ENCODE results near the gene RNF213.

RNF213 gene

GRCh38 chr17:80444644-80444979, 184.0 kb downstream of the RNF213 start:
- H3K27ac Mint-ChIP-seq: no peak overlapping the region
- no peaks in the 10 kb centered on the region for H3K36me3 Mint-ChIP-seq (ENCODE audit: low read depth)
- H3K4me3 Mint-ChIP-seq: no peak overlapping the region
- no peaks in the 10 kb centered on the region for H3K9me3 Mint-ChIP-seq
- intact Hi-C loops (cut with micrococcal nuclease): no loop called here
- no peaks in the 10 kb centered on the region for H3K4me1 Mint-ChIP-seq (ENCODE audit: low read depth)
- peaks cover 2% of the 10 kb centered on the region for H3K27me3 Mint-ChIP-seq

GRCh38 chr17:80445007-80445725, 184.5 kb downstream of the RNF213 start:
- H3K36me3 Mint-ChIP-seq (ENCODE audit: low read depth): no peaks in the 10 kb centered on the region
- H3K4me1 Mint-ChIP-seq (ENCODE audit: low read depth): no peaks in the 10 kb centered on the region
- no peaks in the 10 kb centered on the region for H3K9me3 Mint-ChIP-seq
- no peak overlapping the region for H3K27ac Mint-ChIP-seq
- intact Hi-C loops (cut with micrococcal nuclease): no loop called here
- H3K27me3 Mint-ChIP-seq: peaks cover 2% of the 10 kb centered on the region
- no peak overlapping the region for H3K4me3 Mint-ChIP-seq

GRCh38 chr17:80445726-80446110, 185.1 kb downstream of the RNF213 start:
- no peaks in the 10 kb centered on the region for H3K4me1 Mint-ChIP-seq (ENCODE audit: low read depth)
- H3K36me3 Mint-ChIP-seq (ENCODE audit: low read depth): no peaks in the 10 kb centered on the region
- no peak overlapping the region for H3K27ac Mint-ChIP-seq
- no peak overlapping the region for H3K4me3 Mint-ChIP-seq
- peaks cover 2% of the 10 kb centered on the region for H3K27me3 Mint-ChIP-seq
- no peaks in the 10 kb centered on the region for H3K9me3 Mint-ChIP-seq
- intact Hi-C loops (cut with micrococcal nuclease): no loop called here

- H3K27me3 Mint-ChIP-seq: peaks cover 4% of the 10 kb centered on the region
- no peaks in the 10 kb centered on the region for H3K36me3 Mint-ChIP-seq (ENCODE audit: low read depth)
- no peak overlapping the region for H3K4me3 Mint-ChIP-seq
- H3K27ac Mint-ChIP-seq: no peak overlapping the region
- H3K4me1 Mint-ChIP-seq (ENCODE audit: low read depth): no peaks in the 10 kb centered on the region
- no peaks in the 10 kb centered on the region for H3K9me3 Mint-ChIP-seq
- intact Hi-C loops (cut with micrococcal nuclease): no loop called here
Measured at GRCh38 chr17:80446645-80447405, 186.2 kb downstream of the RNF213 start.

- peaks cover 4% of the 10 kb centered on the region for H3K27me3 Mint-ChIP-seq
- intact Hi-C loops (cut with micrococcal nuclease): no loop called here
- H3K9me3 Mint-ChIP-seq: no peaks in the 10 kb centered on the region
- H3K4me1 Mint-ChIP-seq (ENCODE audit: low read depth): no peaks in the 10 kb centered on the region
- no peaks in the 10 kb centered on the region for H3K36me3 Mint-ChIP-seq (ENCODE audit: low read depth)
- H3K27ac Mint-ChIP-seq: no peak overlapping the region
- no peak overlapping the region for H3K4me3 Mint-ChIP-seq
Measured at GRCh38 chr17:80447790-80448189, 187.1 kb downstream of the RNF213 start.

Measured in dendritic cell treated with granulocyte-macrophage colony-stimulating factor and Interleukin-4, amounts not matched to agents 40 ng/mL and 50 ng/mL, for 4 days (primary cell).